ENCODE results near the gene CAPN15.
"Not testable (repeated sequence)": the region's sequence is repeated elsewhere in the genome, so short reads cannot be mapped to it uniquely, and the experiment has no call there.

The CAPN15 gene

GRCh38 chr16:590815-591200 is 63.3 kb downstream of the CAPN15 start:
- no peak for DNase-seq (ENCODE audit: low read depth in 4 of 4, low spot score in 1 of 4)

- no peak for DNase-seq (ENCODE audit: low read depth in 4 of 4, low spot score in 1 of 4)
Measured at GRCh38 chr16:591231-591630, 63.7 kb downstream of the CAPN15 start.

- DNase-seq (ENCODE audit: low read depth in 4 of 4, low spot score in 1 of 4): no peak
Measured at GRCh38 chr16:591892-592517, 64.5 kb downstream of the CAPN15 start.

DNA sequence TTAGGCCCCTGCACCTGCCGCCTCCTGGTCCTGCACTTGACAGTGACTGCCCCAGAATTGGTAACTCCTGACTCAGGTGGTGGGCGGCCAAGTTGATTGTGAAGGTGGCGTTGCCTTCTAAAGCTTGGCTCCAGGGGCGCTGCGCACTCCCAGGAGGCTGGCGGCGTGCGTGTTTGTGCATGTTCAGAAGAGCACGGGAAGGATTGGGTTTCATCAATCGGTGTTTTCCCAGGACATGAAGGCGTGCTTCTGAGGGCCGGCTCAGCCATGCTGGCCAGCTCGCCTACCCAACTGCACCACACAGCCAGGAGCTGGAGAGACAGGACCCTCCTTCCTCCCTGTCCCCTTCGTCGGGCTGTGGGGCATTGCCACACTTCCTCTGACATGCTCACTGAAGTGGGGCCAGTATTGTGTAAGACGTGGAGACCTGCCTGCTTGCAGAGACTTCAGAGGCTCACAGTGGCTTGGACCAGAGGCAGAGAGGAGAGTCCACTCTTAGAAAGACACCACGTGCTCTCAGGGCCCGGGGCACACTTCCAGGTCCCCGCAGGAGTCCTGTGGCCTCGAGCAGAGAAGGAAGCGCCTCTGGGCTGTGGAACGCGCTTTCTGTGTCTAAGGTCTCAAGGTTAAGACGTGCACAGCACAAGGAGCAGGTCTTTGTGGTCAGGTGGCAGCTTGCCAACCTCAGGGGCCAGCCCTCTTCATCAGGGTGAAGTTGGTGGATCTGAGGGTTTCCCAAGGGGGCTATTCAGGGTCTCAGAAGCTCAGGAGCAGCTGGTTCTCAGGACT is 65.2 kb downstream of the CAPN15 start:
- no peak for DNase-seq (ENCODE audit: low read depth in 4 of 4, low spot score in 1 of 4)

DNA sequence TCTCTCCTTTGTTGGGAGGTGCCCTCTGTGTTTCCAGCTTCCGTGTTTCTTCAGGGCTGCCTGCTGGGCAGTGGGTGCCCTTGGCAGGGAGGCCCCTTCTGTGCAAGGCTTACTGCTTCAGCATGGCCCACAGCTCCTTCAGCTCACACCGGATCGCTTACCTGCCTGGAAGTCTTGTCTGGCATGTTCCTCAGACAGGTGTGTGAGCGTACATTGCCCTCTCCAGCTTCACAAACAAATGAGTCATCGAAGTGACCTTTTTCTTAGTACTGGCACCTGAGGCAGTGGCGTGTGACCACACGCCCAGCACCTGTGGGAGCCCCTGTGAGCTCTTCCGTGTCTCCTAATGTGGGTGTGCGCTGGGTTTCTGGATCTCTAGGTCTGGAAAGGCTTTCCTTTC is 65.9 kb downstream of the CAPN15 start:
- DNase-seq (ENCODE audit: low read depth in 4 of 4, low spot score in 1 of 4): no peak

DNA sequence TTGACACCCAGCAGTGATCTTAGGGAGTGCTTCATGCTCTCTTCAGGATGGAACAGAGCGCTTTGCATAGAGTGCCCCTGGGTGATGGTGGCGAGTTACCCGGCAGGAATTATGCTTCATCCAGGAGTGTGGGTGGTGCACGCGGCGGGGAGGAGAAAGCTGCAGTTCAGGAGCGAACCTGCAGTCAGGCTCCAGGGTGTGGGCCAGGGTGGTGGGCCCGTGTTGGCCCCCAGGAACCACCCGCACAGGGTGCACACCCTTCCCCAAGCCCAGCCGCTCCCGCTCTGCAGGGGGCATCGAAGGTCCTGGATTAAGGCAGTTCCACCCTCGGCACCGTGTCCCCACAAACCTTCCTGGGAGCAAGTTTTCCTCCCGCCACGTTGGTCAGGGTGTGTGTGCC is 66.3 kb downstream of the CAPN15 start:
- no peak for DNase-seq (ENCODE audit: low read depth in 4 of 4, low spot score in 1 of 4)

GRCh38 chr16:595094-595528 is 67.6 kb downstream of the CAPN15 start:
- no peak for DNase-seq (ENCODE audit: low read depth in 4 of 4, low spot score in 1 of 4)

GRCh38 chr16:595942-596735 is 68.6 kb downstream of the CAPN15 start:
- no peak for DNase-seq (ENCODE audit: low read depth in 4 of 4, low spot score in 1 of 4)

DNA sequence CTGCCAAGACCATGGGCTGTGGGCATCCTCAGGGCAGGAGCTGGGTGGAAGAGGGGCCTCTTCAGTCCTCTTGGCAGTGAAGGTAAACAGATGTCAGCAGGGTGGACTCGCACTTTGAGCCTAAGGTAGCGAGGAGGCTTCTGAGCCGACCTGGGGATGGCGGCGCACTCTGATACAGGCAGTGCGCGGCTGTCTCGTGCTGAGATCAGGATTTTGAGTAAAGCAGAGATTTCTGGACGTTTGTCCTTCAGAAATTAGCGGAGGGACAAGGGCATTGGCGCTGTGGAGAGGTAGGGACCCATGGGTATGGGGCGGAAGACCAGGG is 69.2 kb downstream of the CAPN15 start:
- no peak for DNase-seq (ENCODE audit: low read depth in 4 of 4, low spot score in 1 of 4)

GRCh38 chr16:597655-598054 is 70.1 kb downstream of the CAPN15 start:
- not testable (repeated sequence) for DNase-seq (ENCODE audit: low read depth in 4 of 4, low spot score in 1 of 4)

GRCh38 chr16:598823-599739 is 71.6 kb downstream of the CAPN15 start:
- no peak for DNase-seq (ENCODE audit: low read depth in 4 of 4, low spot score in 1 of 4)

- DNase-seq (ENCODE audit: low read depth in 4 of 4, low spot score in 1 of 4): no peak
Measured at GRCh38 chr16:600781-601180, 73.3 kb downstream of the CAPN15 start.

DNA sequence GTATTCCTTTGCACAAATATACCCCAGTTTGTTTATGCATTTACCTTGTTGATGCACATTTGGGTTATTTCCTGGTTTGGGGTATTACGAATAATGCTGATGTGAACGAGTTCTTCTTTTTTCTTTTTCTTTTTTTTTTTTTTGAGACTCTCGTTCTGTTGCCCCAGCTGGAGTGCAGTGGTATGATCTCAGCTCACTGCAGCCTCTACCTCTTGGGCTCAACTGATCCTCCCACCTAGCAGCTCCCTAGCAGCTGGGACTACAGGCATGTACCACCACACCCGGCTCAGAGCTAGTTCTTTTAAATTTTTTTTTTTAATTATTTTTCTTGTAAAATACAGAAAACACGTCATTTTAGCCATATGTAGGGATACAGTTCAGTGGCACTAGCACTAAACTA is 76.4 kb downstream of the CAPN15 start:
- DNase-seq (ENCODE audit: low read depth in 4 of 4, low spot score in 1 of 4): no peak
